IPS DF 19.7 (cell line): ENCODE data around the gene CPM.
"Not testable (repeated sequence)": the region's sequence is repeated elsewhere in the genome, so short reads cannot be mapped to it uniquely, and the experiment has no call there.

Experiments
- DNase-seq: peaks from one replicate; pipeline ENCODE4 v3.0.0-alpha.2; 2013; ENCODE audit warnings: low read depth, low spot score

CPM gene

DNA sequence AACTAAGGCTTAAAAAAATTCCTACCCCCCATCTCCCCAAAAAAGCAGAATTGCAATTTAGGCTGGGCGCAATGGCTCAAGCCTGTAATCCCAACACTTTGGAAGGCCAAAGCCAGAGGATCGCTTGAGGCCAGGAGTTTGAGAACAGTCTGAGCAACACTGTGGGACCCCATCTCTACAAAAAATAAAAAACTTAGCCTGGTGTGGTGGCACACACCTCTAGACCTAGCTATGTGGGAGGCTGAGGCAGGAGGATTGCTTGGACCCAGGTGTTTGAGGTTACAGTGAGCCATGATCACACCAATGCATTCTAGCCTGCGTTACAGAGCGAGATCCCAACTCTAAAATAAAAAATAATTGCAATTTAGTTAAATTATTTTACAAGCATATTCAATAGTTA, 54.1 kb downstream of the CPM start:
- DNase-seq, result no peak

DNA sequence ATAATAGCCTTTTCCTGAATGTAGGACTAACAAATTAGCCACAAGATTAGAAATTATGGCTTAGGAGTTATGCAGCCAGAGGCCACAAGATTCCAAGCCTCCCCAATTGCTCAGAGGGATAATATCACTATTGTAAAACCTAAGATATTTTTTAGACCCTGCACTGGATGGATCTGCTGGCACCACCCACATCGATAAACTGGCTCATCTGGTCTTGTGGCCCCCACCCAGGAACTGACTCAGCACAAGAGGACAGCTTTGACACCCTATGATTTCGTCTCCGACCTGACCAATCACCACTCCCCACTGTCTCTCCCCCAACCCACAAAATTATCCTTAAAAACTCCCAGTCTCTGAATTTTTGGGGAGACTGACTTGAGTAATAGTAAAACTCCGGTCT, 54.7 kb downstream of the CPM start:
- DNase-seq, result no peak

DNA sequence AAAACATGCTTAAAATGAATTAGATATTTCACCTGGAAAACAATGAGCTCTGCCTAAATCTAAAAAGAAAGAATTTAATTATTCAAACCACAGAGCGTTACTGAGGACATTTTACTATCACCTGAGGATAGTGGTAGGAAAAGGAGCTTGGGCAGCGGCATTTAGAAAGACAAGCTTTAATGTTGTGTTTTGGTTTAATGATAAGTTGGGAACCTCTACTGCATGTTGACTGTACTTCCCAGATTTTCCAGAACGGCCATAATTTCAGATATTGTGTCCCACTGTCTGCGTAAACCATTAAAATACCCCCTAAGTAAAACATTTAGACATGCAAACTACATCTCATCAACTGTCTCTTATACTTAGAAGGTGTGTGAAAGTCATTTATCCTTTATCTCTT, 55.4 kb downstream of the CPM start:
- DNase-seq, result no peak

DNA sequence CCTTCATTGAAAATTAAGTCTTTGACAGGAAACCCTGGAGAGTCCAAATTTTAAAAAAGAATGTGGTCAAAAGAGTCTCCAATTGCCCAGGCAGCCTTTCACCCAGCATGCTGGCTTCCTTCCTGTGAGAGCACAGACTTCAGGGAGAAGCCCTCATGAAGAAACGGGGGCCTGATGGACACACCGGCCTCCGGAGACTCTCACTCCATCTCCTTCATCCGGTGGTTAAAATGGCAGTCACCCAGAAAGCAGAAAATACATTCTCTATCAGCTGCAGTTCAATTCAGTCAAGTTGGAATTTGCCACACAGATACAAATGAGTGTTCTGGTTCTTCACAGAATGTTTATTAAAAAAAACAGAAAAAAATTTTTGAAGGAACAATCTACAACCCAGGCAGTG, 56.5 kb downstream of the CPM start:
- DNase-seq, result no peak

DNA sequence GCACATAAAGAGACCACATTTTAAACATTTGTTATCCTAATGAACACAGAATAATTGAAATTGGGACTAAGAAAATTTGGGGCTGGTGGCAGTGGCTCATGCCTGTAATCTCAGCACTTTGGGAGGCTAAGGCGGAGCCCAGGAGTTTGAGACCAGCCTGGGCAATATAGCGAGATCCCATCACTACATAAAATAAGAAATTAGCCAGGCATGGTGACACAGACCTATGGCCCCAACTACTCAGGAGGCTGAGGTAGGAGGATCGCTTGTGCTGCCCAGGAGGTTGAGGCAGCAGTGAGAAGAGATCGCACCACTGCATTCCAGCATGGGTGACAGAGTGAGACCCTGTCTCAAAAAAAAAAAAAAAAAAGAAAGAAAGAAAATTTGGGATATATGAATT, 59.7 kb downstream of the CPM start:
- no peak for DNase-seq

DNA sequence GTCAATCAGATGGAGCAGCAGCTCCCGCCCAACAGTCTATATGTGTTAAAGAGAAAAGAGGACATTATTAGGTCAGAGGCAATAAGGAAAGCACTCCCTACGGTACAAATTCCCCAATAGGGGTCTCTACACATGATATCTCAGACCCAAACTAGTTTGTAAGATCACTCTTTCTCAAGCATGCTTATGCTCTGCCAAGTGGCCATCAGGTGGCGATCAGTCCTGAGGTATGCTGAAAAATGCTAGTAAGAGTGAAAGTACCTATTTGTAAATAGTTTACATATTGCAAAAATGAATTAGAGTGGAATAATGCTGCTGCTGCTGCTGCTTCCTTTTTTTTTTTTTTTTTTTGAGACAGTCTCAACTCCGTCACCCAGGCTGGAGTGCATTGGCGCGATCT, 61.0 kb downstream of the CPM start:
- DNase-seq, result peak; percentile 23

DNA sequence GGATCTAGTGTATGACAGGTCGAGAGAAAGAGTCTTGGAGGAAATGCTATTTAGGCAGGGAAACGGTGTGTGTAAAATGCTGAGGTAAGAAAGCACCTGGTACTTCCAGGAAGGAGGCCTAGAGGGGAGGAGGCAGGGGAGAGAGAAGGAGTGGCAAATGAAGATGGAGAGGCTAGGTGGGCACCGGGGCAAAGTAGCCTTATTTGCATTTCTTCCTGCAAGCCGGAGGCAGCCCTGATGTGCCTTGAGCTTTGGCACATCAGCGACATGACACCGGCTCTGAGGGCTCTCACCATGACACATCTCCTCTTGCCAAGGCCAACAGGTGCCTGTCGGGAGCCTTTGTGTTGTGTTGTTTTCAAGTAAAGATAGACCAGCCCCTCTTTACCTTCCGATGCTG, 61.6 kb downstream of the CPM start:
- DNase-seq, result no peak

DNA sequence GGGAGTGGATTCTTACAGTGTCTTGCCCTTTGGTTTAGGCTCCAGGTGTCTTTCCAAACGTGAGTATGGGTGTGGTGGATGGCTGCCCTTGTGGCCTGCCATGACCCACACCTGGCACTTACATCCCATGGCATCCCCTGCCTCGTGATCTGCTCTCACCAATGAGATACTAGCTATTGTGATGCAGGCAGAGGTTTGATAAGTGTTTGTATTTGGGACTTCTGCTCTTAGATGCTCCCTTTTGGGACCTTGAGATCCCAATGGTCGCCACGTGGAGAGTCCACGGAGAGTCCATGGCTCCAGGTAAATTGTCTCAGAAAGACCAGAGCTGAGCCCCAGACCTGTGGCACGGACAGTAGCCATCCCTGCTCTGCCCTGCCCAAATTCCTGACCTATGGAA, 62.5 kb downstream of the CPM start:
- DNase-seq, result no peak

DNA sequence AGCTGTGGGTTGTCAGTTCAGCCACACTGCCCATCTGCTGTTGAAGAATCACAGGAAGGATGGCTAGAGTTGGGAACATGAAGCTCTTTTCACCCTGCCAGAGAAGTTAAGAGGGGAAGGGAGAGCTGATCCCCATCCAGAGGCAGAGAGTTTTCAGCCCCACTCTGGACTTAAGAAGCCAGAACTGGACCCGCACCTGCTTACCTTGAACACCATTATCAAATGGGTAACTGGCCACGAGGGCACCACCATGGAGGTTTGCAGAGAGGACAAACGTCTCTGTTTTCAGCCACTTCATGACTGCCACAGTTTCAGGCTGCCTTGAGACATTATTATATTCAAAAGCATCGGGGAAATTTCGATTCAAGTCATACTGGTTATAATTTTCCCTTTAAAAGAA, 63.0 kb downstream of the CPM start:
- DNase-seq, result no peak

DNA sequence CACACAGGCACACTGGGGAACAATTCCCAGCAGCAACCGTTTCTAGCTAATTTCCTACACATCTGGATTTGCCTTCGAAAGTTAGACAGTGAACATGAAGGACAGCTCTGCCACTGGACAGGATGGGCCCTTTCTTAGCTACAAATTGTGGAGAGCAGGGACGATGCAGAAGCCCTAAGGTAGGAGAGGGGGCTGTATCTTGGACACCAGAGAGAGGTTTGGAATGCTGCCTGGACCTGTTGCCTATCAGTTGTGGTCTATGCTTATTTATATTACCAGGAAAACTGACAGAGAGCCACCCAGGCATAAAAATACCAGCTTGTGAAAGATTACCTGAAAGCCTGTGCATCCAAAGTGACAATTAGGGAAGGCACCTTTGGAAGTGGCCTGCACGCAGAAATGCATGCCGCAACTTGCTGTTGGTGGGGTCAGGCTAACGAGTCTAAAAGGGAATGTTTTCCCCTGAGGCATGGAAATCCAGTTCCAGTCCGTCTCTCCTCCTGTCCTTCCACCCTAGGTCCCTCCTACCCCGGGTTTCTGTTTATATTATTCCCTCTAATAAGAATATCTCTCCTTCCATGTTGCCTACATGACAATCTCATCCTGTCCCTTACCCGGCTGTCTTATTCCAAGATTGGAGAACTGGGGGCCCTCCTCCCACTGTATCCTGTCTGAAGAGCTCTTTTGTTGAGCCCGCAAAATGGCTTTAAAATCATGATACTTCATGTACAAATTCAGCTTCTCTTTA, 64.8 kb downstream of the CPM start:
- DNase-seq, result no peak

DNA sequence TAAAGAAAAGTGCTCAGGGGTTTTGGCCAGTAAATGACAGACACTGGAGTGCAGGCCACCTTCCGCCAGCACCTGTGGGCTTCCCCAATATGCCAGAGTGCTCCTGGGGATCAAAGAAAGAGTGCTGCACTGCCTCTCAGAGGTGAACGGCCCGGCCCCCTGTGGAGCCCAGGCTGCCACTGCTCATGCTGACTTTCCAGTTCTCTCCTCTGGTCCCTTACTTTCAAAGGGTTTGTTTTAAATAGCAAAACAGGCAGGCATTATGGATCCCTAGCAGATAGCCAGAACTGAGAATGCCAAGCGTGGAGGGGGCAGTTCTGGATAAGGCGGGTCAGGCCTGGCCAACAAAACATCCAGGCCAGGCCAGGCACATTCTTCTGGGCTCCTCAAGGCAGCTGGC, 65.4 kb downstream of the CPM start:
- peak; percentile 9 for DNase-seq

DNA sequence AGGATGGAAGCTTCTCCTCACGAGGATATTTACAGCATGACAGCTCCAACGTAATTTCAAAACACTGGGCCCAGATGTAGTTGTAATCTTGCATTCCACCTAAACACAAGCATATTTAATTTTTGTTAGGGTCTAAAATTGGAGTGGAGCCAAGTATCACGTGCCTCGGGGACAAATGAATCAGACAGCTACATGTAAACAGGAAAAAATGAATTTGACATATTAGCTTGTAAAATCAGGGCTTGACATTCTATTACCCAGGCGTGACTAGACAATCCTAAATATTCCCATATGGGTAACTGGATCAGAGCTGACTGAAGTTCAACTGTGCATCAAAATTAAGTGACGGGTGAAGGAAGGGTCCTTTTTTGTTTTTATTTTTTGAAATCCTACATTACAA, 66.0 kb downstream of the CPM start:
- no peak for DNase-seq

DNA sequence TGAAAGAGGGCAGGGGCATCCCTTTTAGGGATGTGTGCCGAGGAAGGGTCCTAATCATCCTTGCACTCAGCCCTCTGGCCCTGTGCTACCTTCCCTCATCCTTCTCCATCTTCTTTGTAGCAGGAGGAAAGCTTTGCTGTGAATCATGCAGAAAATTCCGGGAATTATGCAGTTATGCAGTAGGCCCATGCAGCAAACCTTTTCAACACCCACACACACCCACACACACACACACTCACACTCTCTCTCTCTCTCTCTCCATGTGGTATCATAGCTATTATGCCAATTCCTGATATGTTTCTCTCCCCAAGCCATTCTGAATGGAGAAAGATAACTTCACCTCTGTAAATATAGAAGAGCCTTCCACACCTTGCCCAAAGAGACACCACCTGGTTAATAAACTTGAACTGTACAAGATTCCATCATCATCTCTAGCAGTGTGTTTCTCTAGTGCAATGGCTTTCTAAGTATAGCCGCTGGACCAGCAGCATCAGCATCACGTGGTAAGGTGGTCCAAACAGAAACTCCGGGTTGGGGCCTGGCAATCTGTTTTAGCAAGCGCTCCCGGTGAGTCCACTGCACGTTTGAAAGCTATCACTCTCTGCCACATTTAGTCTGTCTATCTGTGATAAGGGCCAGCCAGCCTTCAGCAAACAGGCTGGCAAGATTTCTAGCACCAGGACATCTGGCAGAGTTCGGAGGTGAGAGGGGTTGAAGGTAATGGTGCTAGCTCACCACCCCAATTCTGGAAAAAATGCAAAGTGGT, 67.4 kb downstream of the CPM start:
- DNase-seq, result no peak

DNA sequence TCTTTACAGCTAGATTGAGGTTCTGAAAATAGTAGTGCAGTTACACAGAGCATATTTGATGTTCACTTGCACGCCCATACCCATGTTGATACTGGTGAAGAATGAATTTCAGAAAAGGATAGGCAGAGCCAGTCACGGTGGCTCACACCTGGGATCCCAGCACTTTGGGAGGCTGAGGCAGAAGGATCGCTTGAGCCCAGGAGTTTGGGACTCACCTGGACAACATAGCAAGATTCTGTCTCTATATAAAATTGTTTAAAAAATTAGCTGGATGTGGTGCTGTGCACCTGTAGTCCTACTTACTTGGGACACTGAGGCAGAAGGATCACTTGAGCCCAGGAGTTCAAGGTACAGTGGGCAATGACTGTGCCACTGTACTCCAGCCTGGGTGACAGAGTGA, 68.4 kb downstream of the CPM start:
- no peak for DNase-seq

DNA sequence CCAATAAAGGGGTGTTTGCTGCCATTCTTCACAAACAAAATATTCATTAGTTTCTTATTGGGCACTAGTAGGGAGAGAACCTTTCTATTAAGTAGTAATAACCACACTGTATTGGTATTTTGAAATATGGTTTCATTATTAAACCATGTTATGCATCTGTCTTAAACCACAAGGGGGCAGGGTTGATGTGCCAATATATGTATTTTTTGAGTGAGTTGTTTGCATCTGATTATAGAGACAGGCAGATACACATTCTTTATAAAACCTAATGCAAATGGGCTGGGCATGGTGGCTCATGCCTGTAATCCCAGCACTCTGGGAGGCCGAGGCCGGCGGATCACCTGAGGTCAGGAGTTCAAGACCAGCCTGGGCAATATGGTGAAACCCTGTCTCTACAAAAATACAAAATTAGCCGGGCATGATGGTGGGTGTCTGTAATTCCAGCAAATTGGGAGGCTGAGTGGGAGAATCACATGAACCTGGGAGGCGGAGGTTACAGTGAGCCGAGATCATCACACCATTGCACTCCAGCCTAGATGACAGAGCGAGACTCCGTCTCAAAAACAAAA, 69.0 kb downstream of the CPM start:
- not testable (repeated sequence) for DNase-seq

DNA sequence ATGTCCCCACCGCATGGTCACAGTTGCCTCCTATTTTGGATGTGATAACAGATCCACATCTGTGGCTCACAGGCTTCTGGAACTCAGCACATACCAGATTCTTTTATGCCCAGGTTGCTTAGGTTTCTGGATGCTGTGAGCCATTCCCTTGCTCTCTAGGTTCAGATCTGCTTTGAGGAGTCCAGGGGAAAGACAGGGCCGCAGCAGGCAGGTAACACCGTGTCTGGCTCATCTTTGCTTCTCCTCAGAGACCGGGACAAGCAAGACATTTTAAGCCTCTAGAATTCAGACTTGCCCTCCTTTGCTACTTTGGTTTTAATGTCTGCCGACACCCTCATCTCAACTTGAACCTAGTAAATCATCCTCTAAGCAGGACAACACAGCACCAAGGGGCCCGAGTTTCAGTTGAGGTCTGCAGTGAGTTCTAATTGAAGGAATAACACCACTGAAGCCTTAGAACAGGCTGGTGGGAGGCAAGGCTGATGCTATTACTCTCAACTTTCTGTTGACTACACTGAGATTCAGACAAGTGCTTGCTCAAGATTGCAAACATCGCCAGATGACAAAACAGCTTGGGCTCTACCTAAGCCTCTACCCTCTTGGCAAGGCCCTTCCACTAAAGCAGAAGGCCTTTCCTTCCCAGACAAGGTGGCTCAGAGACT, 69.7 kb downstream of the CPM start:
- DNase-seq, result no peak

DNA sequence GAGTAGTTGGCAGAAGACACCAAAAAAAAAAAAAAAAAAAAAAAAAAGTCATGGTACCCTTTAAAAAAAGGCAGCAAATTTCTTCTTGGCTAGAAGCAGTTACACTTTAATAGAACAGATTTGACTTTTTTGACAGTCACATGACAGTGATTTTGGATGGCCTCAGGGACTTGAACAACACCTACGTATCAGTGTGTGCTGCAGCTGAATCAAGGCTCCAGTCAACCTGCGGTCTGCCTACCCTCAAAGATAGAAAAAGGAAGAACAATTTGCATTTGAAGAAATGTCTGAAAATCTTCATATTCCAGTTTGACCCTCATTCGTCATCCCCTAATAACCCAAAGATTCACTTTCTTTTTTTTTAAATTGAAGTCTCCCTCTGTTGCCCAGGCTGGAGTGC, 71.1 kb downstream of the CPM start:
- no peak for DNase-seq

DNA sequence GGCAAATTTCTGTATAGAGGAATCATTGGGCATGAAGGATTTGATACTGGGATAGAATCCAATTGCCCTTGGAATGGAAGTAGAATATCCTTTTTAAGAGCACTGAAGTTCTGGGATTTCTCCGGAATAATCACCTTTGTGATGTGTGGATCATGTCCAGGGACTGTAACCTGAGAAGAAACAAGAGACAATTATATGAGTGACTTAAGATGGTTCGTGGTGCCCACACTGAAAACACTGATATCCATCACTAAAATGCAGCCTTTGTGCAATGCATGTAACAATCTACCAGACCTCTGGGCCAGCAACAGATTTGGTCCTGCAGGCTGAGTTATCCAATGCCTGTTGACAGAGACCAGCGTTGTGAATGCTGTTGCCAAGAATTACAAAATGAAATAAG, 76.5 kb downstream of the CPM start:
- no peak for DNase-seq

DNA sequence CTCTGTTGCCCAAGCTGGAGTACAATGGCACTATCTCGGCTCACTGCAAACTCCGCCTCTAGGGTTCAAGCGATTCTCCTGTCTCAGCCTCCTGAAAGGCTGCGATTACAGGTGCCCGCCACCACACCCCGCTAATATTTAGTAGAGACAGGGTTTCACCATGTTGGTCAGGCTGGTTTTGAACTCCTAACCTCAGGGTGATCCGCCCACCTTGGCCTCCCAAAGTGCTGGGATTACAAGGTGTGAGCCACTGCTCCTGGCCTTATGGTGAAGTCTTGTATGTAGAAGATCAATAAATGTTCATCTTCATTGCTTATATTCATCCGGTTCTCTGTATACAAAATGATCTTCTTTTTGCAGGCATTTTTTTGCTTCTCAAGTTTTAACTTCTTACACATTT, 77.2 kb downstream of the CPM start:
- no peak for DNase-seq

DNA sequence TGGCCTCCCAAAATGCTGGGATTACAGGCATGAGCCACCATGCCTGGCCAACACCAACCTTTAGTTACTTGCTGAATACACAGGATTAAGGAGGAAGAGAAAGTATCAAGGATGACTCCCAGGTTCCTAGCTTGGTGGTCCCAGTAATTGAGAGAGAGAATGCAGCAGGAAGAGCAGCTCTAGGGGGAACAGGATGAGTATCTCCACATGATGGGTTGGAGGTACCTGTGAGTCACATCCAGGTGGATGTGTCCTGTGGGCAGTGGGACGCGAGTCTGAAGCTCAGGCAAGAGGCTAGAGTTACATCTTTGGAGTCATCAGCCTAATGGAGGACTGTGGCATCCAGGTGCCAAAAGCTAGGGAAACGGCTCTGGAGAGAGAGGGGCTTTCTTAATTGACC, 77.9 kb downstream of the CPM start:
- no peak for DNase-seq

DNA sequence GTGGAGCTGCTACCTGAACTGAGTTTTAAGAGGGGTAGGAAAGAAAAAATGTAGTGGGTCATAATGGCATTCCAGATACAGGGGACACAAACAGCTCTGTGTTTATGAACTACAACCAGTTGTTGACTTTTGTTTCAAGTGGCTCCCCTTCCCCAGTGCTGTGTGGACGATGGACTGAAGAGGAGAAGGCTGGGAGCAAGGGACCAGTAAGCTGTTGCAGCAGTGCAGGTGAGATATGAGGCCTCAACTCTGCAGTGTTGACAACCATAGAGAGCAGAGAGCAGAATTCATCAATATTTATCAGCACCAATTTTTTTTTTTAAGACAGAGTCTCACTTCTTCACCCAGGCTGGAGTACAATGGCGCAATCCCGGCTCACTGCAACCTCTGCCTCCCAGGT, 78.4 kb downstream of the CPM start:
- DNase-seq, result no peak

DNA sequence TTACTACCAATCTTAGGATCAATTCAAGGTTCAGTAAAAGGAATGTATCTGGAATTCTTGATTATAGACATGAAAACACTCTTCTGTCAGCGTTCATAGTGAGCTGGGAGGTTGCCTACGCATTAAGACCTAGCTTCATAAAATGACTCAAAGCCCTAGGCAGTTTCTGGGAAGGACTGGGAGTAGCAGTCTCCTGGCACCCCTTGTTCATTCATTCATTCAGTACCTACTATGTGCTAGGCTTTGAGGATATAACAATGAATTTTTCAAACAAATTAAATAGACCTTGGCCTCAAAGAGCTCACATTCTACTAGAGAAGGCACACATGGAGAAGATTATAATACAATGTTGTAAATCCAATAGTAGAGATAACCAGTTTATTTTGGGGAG, 78.9 kb downstream of the CPM start:
- DNase-seq, result no peak
